ENCODE data around the gene GRAP. TPM values are rescaled to one million over a fixed set of nuclear protein-coding genes. Genes with fewer than 3 reads are reported as not detected.

The GRAP gene
- total RNA-seq, 4 donors from 2014 or later, result 2.1 to 4.1 (median 3.5) TPM

DNA sequence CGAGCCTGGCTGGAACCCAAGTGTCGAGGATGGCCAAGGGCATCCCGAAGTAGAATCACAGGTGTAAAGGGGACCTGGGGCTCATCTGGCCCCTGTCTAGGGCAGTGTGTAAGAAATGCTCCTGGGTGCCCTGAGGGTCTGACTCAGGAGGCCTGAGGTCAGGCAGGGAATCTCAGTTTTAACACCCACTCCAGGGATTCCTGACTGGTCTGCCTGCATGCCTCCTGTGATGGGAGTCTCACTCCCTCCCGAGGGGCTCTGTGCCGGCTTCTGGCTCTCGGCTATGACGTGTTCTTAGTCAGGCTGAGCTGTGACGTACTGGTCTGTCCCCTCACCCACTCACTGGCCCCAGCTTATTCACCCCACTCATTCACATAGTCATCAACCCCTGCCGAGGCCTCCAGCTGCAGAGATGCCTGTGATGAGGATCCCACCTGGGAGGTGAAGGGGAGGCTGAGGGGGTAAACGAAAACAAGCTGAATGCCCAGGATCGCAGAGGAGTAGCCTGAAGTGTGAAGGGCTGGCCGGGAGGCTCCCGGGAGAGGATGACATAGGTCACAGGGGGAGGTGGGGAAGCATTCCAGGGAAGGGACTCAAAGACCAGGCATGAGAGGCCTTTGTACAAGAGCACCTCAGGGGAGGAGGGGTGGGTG is 65.9 kb downstream of the GRAP start:
- WGBS, result 78% methylated on average over 13 of the region's 13 CpGs
- intact Hi-C loops (cut with DNase I), result no loop called here

GRCh38 chr17:18978655-18979054 is 68.1 kb downstream of the GRAP start:
- H3K36me3 ChIP-seq, result peaks cover 0 to 32% (median 14%) of the 10 kb centered on the region in 4 donors
- no peaks in the 10 kb centered on the region for H3K4me1 ChIP-seq
- no peak for TF ChIP-seq CTCF (IDR thresholded peaks at IDR 0.05)
- TF ChIP-seq POLR2A (IDR thresholded peaks at IDR 0.05; ENCODE audit: low read depth), result no peak
- TF ChIP-seq POLR2AphosphoS5 (IDR thresholded peaks at IDR 0.05), result no peak
- no peak for TF ChIP-seq EP300 (IDR thresholded peaks at IDR 0.05)
- WGBS, result 93% methylated on average over 16 of the region's 17 CpGs
- DNase-seq (ENCODE audit: extremely low spot score), result no peak
- no peak overlapping the region for H3K27ac ChIP-seq (replicated peaks in 1 of 4)
- no peaks in the 10 kb centered on the region for H3K27me3 ChIP-seq
- intact Hi-C loops (cut with DNase I), result no loop called here
- no peaks in the 10 kb centered on the region for H3K9me3 ChIP-seq
- H3K4me3 ChIP-seq, result no peak overlapping the region

More for the DNA sequence above, 65.9 kb downstream of the GRAP start:
- Histone ChIP-seq H3K4me1 (no peaks in the 10 kb centered on the region), H3K4me3 (no peak overlapping the region), H3K36me3 (peaks cover 0 to 32% (median 15%) of the 10 kb centered on the region in 4 donors), H3K27me3 (no peaks in the 10 kb centered on the region), H3K27ac (replicated peaks in 1 of 4) (no peak overlapping the region), H3K9me3 (no peaks in the 10 kb centered on the region)
- DNase-seq (ENCODE audit: extremely low spot score), result no peak
- no peak for TF ChIP-seq CTCF (IDR thresholded peaks at IDR 0.05)

GRCh38 chr17:18978050-18978449 is 68.7 kb downstream of the GRAP start:
- intact Hi-C loops (cut with DNase I), result no loop called here
- DNase-seq (ENCODE audit: extremely low spot score), result no peak
- H3K27me3 ChIP-seq, result no peaks in the 10 kb centered on the region
- no peaks in the 10 kb centered on the region for H3K4me1 ChIP-seq
- peaks cover 0 to 32% (median 14%) of the 10 kb centered on the region in 4 donors for H3K36me3 ChIP-seq
- no peaks in the 10 kb centered on the region for H3K9me3 ChIP-seq
- TF ChIP-seq CTCF (IDR thresholded peaks at IDR 0.05) (no peak), POLR2A (IDR thresholded peaks at IDR 0.05; ENCODE audit: low read depth) (no peak), POLR2AphosphoS5 (IDR thresholded peaks at IDR 0.05) (no peak), EP300 (IDR thresholded peaks at IDR 0.05) (no peak)
- WGBS, result 95% methylated on average over 9 of the region's 13 CpGs
- H3K4me3 ChIP-seq, result no peak overlapping the region
- no peak overlapping the region for H3K27ac ChIP-seq (replicated peaks in 1 of 4)

DNA sequence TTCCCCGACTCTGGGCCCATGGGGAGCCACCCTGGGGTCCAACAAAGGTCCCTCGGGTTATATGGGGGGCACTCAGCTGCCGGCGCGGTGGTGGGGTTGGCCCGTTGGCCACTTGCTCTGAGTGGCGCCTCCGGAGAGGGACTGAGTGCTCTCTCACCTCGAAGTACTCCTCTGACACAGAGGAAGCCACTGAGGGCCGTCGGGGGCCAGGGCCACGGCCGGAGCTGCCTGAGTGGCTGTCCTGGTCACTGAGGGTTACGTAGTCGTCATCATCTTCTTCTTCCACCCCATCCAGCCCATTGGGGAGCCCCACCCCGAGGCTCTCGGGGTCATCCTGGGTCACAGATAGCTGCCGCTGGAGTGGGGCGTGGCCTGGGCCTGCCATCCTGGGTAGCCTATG is 69.1 kb downstream of the GRAP start:
- TF ChIP-seq CTCF (IDR thresholded peaks at IDR 0.05) (no peak), POLR2AphosphoS5 (IDR thresholded peaks at IDR 0.05) (no peak), POLR2A (IDR thresholded peaks at IDR 0.05; ENCODE audit: low read depth) (no peak), EP300 (IDR thresholded peaks at IDR 0.05) (no peak)

GRCh38 chr17:18977021-18977420 is 69.7 kb downstream of the GRAP start:
- H3K27me3 ChIP-seq, result no peaks in the 10 kb centered on the region
- no peak for DNase-seq (ENCODE audit: extremely low spot score)
- WGBS, result 94% methylated on average over 2 of the region's 4 CpGs
- H3K36me3 ChIP-seq, result peaks cover 0 to 32% (median 14%) of the 10 kb centered on the region in 4 donors
- H3K27ac ChIP-seq (replicated peaks in 1 of 4), result no peak overlapping the region
- intact Hi-C loops (cut with DNase I), result no loop called here
- TF ChIP-seq CTCF (IDR thresholded peaks at IDR 0.05) (no peak), POLR2AphosphoS5 (IDR thresholded peaks at IDR 0.05) (no peak), POLR2A (IDR thresholded peaks at IDR 0.05; ENCODE audit: low read depth) (no peak), EP300 (IDR thresholded peaks at IDR 0.05) (no peak)
- H3K4me3 ChIP-seq, result no peak overlapping the region
- H3K4me1 ChIP-seq, result no peaks in the 10 kb centered on the region
- no peaks in the 10 kb centered on the region for H3K9me3 ChIP-seq

More for the DNA sequence above, 69.1 kb downstream of the GRAP start:
- Histone ChIP-seq H3K27me3 (no peaks in the 10 kb centered on the region), H3K27ac (replicated peaks in 1 of 4) (no peak overlapping the region), H3K4me1 (no peaks in the 10 kb centered on the region), H3K36me3 (peaks cover 0 to 32% (median 14%) of the 10 kb centered on the region in 4 donors), H3K4me3 (no peak overlapping the region), H3K9me3 (no peaks in the 10 kb centered on the region)
- WGBS, result 93% methylated on average over 5 of the region's 19 CpGs
- DNase-seq (ENCODE audit: extremely low spot score), result no peak
- intact Hi-C loops (cut with DNase I), result no loop called here

Data from esophagus muscularis mucosa (tissue), 4 donors.